Spleen (tissue), 7 donors: ENCODE data around the gene PRR35.

Experiments
- CTCF ChIP-seq, 11 experiments: fragments of 200-600 bp in 7 of 11; fragments of 450-650 bp in 4 of 11; sonication (generic) in 4 of 11; IDR thresholded peaks in 8 of 11; conservative IDR thresholded peaks in 3 of 11; 1 replicate in 7 of 11; 2 replicates in 4 of 11; pipeline versions ENCODE4 v1.4.0 to v1.8.0; 2016 to 2021; ENCODE audit warnings: antibody characterized with exemption in 11 of 11, inconsistent platforms in 4 of 11, mild to moderate bottlenecking in 1 of 11
- POLR2A ChIP-seq, 3 donors: fragments of 450-650 bp; IDR thresholded peaks; one replicate each; pipeline ENCODE4 v1.5.1; 2017; ENCODE audit warnings: antibody characterized with exemption in 3 of 3, mild to moderate bottlenecking in 1 of 3
- donor health status: DM: no; HTN: no; CAD: no; lungs with moderate emphysema.
- donor health status: DM: no; HTN: no; CAD: no.
- donor health status: DM: no; HTN: no; CAD: no.

GRCh38 chr16:582614-583331 lies 22.6 kb downstream of the PRR35 start:
- TF ChIP-seq CTCF (IDR thresholded peaks at IDR 0.05 in 8 of 11, conservative IDR thresholded peaks at IDR 0.05 in 3 of 11) (no peak), POLR2A (IDR thresholded peaks at IDR 0.05) (no peak)
